Neural cell (in vitro differentiated cells): ENCODE measurements around the gene LHPP.

Source experiments
- CTCF ChIP-seq: fragments of 450-650 bp; IDR thresholded peaks from 2 replicates; pipeline ENCODE4 v1.5.1; 2014; ENCODE audit warnings: antibody characterized with exemption, mild to moderate bottlenecking, moderate library complexity; ENCODE audit not compliant: poor library complexity, severe bottlenecking
- EZH2 ChIP-seq: fragments of 200-600, 300-800 bp; shearing (Covaris generic), sonication (generic); IDR thresholded peaks from 2 replicates; pipeline ENCODE4 v1.6.1; 2014; ENCODE audit warnings: antibody characterized with exemption, low read length, borderline replicate concordance, mild to moderate bottlenecking; ENCODE audit not compliant: insufficient read depth, poor library complexity, severe bottlenecking
- POLR2AphosphoS5 ChIP-seq: IDR thresholded peaks from 2 replicates; pipeline ENCODE4 v1.6.1; 2012
- TF ChIP-seq, protein P1 (sequence below): IDR thresholded peaks from 2 replicates; pipeline ENCODE4 v1.6.1; 2012; ENCODE audit warnings: borderline replicate concordance

- no peak for TF ChIP-seq CTCF
- TF ChIP-seq EZH2 = no peak
- TF ChIP-seq POLR2AphosphoS5 = no peak
- TF ChIP-seq, protein P1, sequence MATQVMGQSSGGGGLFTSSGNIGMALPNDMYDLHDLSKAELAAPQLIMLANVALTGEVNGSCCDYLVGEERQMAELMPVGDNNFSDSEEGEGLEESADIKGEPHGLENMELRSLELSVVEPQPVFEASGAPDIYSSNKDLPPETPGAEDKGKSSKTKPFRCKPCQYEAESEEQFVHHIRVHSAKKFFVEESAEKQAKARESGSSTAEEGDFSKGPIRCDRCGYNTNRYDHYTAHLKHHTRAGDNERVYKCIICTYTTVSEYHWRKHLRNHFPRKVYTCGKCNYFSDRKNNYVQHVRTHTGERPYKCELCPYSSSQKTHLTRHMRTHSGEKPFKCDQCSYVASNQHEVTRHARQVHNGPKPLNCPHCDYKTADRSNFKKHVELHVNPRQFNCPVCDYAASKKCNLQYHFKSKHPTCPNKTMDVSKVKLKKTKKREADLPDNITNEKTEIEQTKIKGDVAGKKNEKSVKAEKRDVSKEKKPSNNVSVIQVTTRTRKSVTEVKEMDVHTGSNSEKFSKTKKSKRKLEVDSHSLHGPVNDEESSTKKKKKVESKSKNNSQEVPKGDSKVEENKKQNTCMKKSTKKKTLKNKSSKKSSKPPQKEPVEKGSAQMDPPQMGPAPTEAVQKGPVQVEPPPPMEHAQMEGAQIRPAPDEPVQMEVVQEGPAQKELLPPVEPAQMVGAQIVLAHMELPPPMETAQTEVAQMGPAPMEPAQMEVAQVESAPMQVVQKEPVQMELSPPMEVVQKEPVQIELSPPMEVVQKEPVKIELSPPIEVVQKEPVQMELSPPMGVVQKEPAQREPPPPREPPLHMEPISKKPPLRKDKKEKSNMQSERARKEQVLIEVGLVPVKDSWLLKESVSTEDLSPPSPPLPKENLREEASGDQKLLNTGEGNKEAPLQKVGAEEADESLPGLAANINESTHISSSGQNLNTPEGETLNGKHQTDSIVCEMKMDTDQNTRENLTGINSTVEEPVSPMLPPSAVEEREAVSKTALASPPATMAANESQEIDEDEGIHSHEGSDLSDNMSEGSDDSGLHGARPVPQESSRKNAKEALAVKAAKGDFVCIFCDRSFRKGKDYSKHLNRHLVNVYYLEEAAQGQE = no peak
Measured at GRCh38 chr10:124619195-124619594, 157.6 kb downstream of the LHPP start.
